SJSA1 (cell line): ENCODE measurements around the gene ADK. TPM values are rescaled to one million over a fixed set of nuclear protein-coding genes. Genes with fewer than 3 reads are reported as not detected.
"Not testable (repeated sequence)": the region's sequence is repeated elsewhere in the genome, so short reads cannot be mapped to it uniquely, and the experiment has no call there.

Experiments
- DNase-seq, 2 experiments: peaks; one replicate each; pipeline ENCODE4 v3.0.0-alpha.2; 2015 to 2020; ENCODE audit warnings: low spot score in 2 of 2, low read depth in 1 of 2
- H3K27ac ChIP-seq: fragments of 250-450 bp; sonication (Bioruptor Pico); 2 replicates; pipeline ENCODE4 v1.5.1; 2020; ENCODE audit warnings: mild to moderate bottlenecking, moderate library complexity
- H3K27me3 ChIP-seq: fragments of 250-450 bp; sonication (Bioruptor Pico); replicated peaks from 2 replicates; pipeline ENCODE4 v1.5.1; 2020; ENCODE audit warnings: mild to moderate bottlenecking, moderate library complexity
- H3K36me3 ChIP-seq: fragments of 250-450 bp; sonication (Bioruptor Pico); 2 replicates; pipeline ENCODE4 v1.5.1; 2020; ENCODE audit warnings: mild to moderate bottlenecking
- H3K4me1 ChIP-seq: fragments of 250-450 bp; sonication (Bioruptor Pico); replicated peaks from 2 replicates; pipeline ENCODE4 v1.6.1; 2021; ENCODE audit warnings: mild to moderate bottlenecking
- H3K4me3 ChIP-seq: fragments of 250-450 bp; sonication (Bioruptor Pico); 2 replicates; pipeline ENCODE4 v1.5.1; 2020; ENCODE audit warnings: mild to moderate bottlenecking
- H3K9me3 ChIP-seq: fragments of 250-450 bp; sonication (Bioruptor Pico); replicated peaks from 2 replicates; pipeline ENCODE4 v1.5.1; 2020; ENCODE audit warnings: mild to moderate bottlenecking
- total RNA-seq: library from RNA; depleted of rRNA; stranded (reverse); fragments of >200 nt; shearing (Covaris generic); gene quantifications from 2 replicates; pipeline ENCODE4 v1.2.3, GENCODE V29; 2014

The ADK gene
- total RNA-seq, 1 experiment from 2014 or later, result 63.0 TPM

- Histone ChIP-seq H3K27ac (no peak overlapping the region), H3K36me3 (no peaks in the 10 kb centered on the region; the same call in 1 of the 2 replicates), H3K27me3 (no peaks in the 10 kb centered on the region), H3K9me3 (no peaks in the 10 kb centered on the region), H3K4me3 (no peak overlapping the region), H3K4me1 (no peaks in the 10 kb centered on the region)
- DNase-seq, result no peak
These were observed 62.0 kb downstream of the ADK start for GRCh38 chr10:74213019-74213418.

- no peaks in the 10 kb centered on the region; the same call in 1 of the 2 replicates for H3K36me3 ChIP-seq
- no peaks in the 10 kb centered on the region for H3K27me3 ChIP-seq
- no peaks in the 10 kb centered on the region for H3K9me3 ChIP-seq
- H3K4me1 ChIP-seq, result no peaks in the 10 kb centered on the region
- peak in 1 of 2 experiments; percentile 38 for DNase-seq
- no peak overlapping the region for H3K4me3 ChIP-seq
- no peak overlapping the region for H3K27ac ChIP-seq
These were observed 62.6 kb downstream of the ADK start for GRCh38 chr10:74213571-74214162.

GRCh38 chr10:74217110-74217509, 66.1 kb downstream of the ADK start:
- H3K9me3 ChIP-seq, DNase-seq, H3K27ac ChIP-seq, H3K4me3 ChIP-seq, H3K36me3 ChIP-seq, H3K4me1 ChIP-seq, H3K27me3 ChIP-seq: not testable (repeated sequence)

- not testable (repeated sequence) for H3K27me3 ChIP-seq, H3K9me3 ChIP-seq, H3K36me3 ChIP-seq, H3K27ac ChIP-seq, H3K4me3 ChIP-seq, DNase-seq
- peaks cover 15% of the 10 kb centered on the region for H3K4me1 ChIP-seq
These were observed 71.4 kb downstream of the ADK start for GRCh38 chr10:74222467-74222866.

- Histone ChIP-seq H3K27ac (peak overlapping the region; percentile 63), H3K4me1 (peaks cover 23% of the 10 kb centered on the region), H3K9me3 (no peaks in the 10 kb centered on the region), H3K27me3 (no peaks in the 10 kb centered on the region), H3K4me3 (no peak overlapping the region), H3K36me3 (no peaks in the 10 kb centered on the region)
- DNase-seq, result peak; percentile 42 to 66
These were observed 72.9 kb downstream of the ADK start for GRCh38 chr10:74223755-74224529.

GRCh38 chr10:74227697-74228424, 76.8 kb downstream of the ADK start:
- H3K36me3 ChIP-seq, result no peaks in the 10 kb centered on the region
- DNase-seq, result no peak
- H3K4me3 ChIP-seq, result no peak overlapping the region
- no peaks in the 10 kb centered on the region for H3K27me3 ChIP-seq
- no peaks in the 10 kb centered on the region for H3K9me3 ChIP-seq
- H3K27ac ChIP-seq, result no peak overlapping the region
- peaks cover 23% of the 10 kb centered on the region for H3K4me1 ChIP-seq

- no peak for DNase-seq
These were observed 80.4 kb downstream of the ADK start for GRCh38 chr10:74231375-74231774.

GRCh38 chr10:74233281-74233680, 82.3 kb downstream of the ADK start:
- H3K36me3 ChIP-seq, result no peaks in the 10 kb centered on the region
- no peak overlapping the region for H3K4me3 ChIP-seq
- DNase-seq, result no peak
- H3K9me3 ChIP-seq, result no peaks in the 10 kb centered on the region
- no peaks in the 10 kb centered on the region for H3K4me1 ChIP-seq
- no peak overlapping the region for H3K27ac ChIP-seq
- no peaks in the 10 kb centered on the region for H3K27me3 ChIP-seq

More at GRCh38 chr10:74231375-74231774, 80.4 kb downstream of the ADK start:
- no peaks in the 10 kb centered on the region for H3K36me3 ChIP-seq
- H3K27ac ChIP-seq, result no peak overlapping the region
- peaks cover 8% of the 10 kb centered on the region for H3K4me1 ChIP-seq
- no peaks in the 10 kb centered on the region for H3K27me3 ChIP-seq
- no peak overlapping the region for H3K4me3 ChIP-seq
- H3K9me3 ChIP-seq, result no peaks in the 10 kb centered on the region

- no peaks in the 10 kb centered on the region for H3K36me3 ChIP-seq
- H3K27ac ChIP-seq, result no peak overlapping the region
- no peak overlapping the region for H3K4me3 ChIP-seq
- H3K27me3 ChIP-seq, result no peaks in the 10 kb centered on the region
- no peaks in the 10 kb centered on the region for H3K4me1 ChIP-seq
- DNase-seq, result no peak
- H3K9me3 ChIP-seq, result no peaks in the 10 kb centered on the region
These were observed 83.5 kb downstream of the ADK start for GRCh38 chr10:74234569-74234968.

GRCh38 chr10:74238031-74238431, 87.0 kb downstream of the ADK start:
- H3K27ac ChIP-seq, result no peak overlapping the region

GRCh38 chr10:74238516-74238915, 87.5 kb downstream of the ADK start:
- Histone ChIP-seq H3K27me3 (no peaks in the 10 kb centered on the region), H3K36me3 (peaks cover 10% of the 10 kb centered on the region; the same call in 1 of the 2 replicates), H3K4me1 (no peaks in the 10 kb centered on the region), H3K27ac (no peak overlapping the region), H3K4me3 (no peak overlapping the region), H3K9me3 (no peaks in the 10 kb centered on the region)
- DNase-seq, result no peak

More at GRCh38 chr10:74238031-74238431, 87.0 kb downstream of the ADK start:
- H3K9me3 ChIP-seq, result no peaks in the 10 kb centered on the region
- H3K36me3 ChIP-seq, result peaks cover 5% of the 10 kb centered on the region; the same call in 1 of the 2 replicates
- H3K27me3 ChIP-seq, result no peaks in the 10 kb centered on the region
- no peak overlapping the region for H3K4me3 ChIP-seq
- no peaks in the 10 kb centered on the region for H3K4me1 ChIP-seq
- no peak for DNase-seq

- no peak for DNase-seq
- Histone ChIP-seq H3K27me3 (no peaks in the 10 kb centered on the region), H3K9me3 (no peaks in the 10 kb centered on the region), H3K27ac (no peak overlapping the region), H3K4me3 (no peak overlapping the region), H3K36me3 (peaks cover 10% of the 10 kb centered on the region; the same call in 1 of the 2 replicates), H3K4me1 (no peaks in the 10 kb centered on the region)
These were observed 92.0 kb downstream of the ADK start for GRCh38 chr10:74243067-74243466.

GRCh38 chr10:74244097-74244685, 93.2 kb downstream of the ADK start:
- Histone ChIP-seq H3K4me1 (no peaks in the 10 kb centered on the region), H3K4me3 (no peak overlapping the region), H3K36me3 (peaks cover 10% of the 10 kb centered on the region; the same call in 1 of the 2 replicates), H3K9me3 (no peaks in the 10 kb centered on the region), H3K27me3 (no peaks in the 10 kb centered on the region), H3K27ac (no peak overlapping the region)
- peak in 1 of 2 experiments; percentile 34 for DNase-seq
